IPS DF 6.9 (cell line): Measurements from ENCODE around the gene COL11A1.

Experiments
- DNase-seq: peaks from one replicate; pipeline ENCODE4 v3.0.0-alpha.2; 2013; ENCODE audit warnings: low read depth, low spot score
- H3K27ac ChIP-seq: one replicate; pipeline ENCODE4 v1.5.1; 2013; ENCODE audit warnings: low read length, control low read depth
- H3K27me3 ChIP-seq: 2 replicates; pipeline ENCODE4 v1.6.1; 2013; ENCODE audit warnings: mild to moderate bottlenecking, low read length; ENCODE audit not compliant: control insufficient read depth, insufficient read depth
- H3K36me3 ChIP-seq: 2 replicates; pipeline ENCODE4 v1.6.1; 2013; ENCODE audit warnings: low read length; ENCODE audit not compliant: control insufficient read depth, insufficient read depth
- H3K4me1 ChIP-seq: 2 replicates; pipeline ENCODE4 v1.6.1; 2013; ENCODE audit warnings: low read length; ENCODE audit not compliant: control insufficient read depth, insufficient read depth
- H3K4me3 ChIP-seq: 2 replicates; pipeline ENCODE4 v1.5.1; 2013; ENCODE audit warnings: mild to moderate bottlenecking, low read length
- H3K9me3 ChIP-seq: 2 replicates; pipeline ENCODE4 v1.6.1; 2013; ENCODE audit warnings: low read length, inconsistent platforms; ENCODE audit not compliant: control insufficient read depth, insufficient read depth
- WGBS: extraction: QIAGEN DNeasy Blood & Tissue Kit; methylation state at CpG from one replicate; pipeline ENCODE4 v1.1.7; 2013; ENCODE audit warnings: mixed read lengths, missing lambda C conversion rate; ENCODE audit not compliant: insufficient read length, insufficient coverage; 5-methylcytosine and 5-hydroxymethylcytosine counted together

Gene COL11A1

GRCh38 chr1:103120981-103121380, 12.7 kb upstream of the COL11A1 start:
- no peak for DNase-seq
- no peaks in the 10 kb centered on the region for H3K9me3 ChIP-seq
- no peak overlapping the region for H3K27ac ChIP-seq
- no peaks in the 10 kb centered on the region for H3K4me1 ChIP-seq
- H3K4me3 ChIP-seq = no peak overlapping the region
- H3K36me3 ChIP-seq = no peaks in the 10 kb centered on the region
- no CpG with 5 or more reads among the region's 2 CpGs for WGBS
- no peaks in the 10 kb centered on the region for H3K27me3 ChIP-seq

GRCh38 chr1:103112546-103112945, 4.2 kb upstream of the COL11A1 start:
- no peak for DNase-seq
- Histone ChIP-seq H3K27ac (no peak overlapping the region), H3K4me3 (no peak overlapping the region), H3K4me1 (no peaks in the 10 kb centered on the region), H3K36me3 (no peaks in the 10 kb centered on the region), H3K27me3 (no peaks in the 10 kb centered on the region), H3K9me3 (no peaks in the 10 kb centered on the region)

- H3K4me1 ChIP-seq = no peaks in the 10 kb centered on the region
- no peaks in the 10 kb centered on the region for H3K27me3 ChIP-seq
- WGBS = no CpG with 5 or more reads among the region's 1 CpG
- no peak overlapping the region for H3K27ac ChIP-seq
- no peak overlapping the region for H3K4me3 ChIP-seq
- H3K9me3 ChIP-seq = no peaks in the 10 kb centered on the region
- DNase-seq = no peak
- no peaks in the 10 kb centered on the region for H3K36me3 ChIP-seq
These were observed 3.6 kb upstream of the COL11A1 start for GRCh38 chr1:103111926-103112325.

GRCh38 chr1:103110701-103111100, 2.4 kb upstream of the COL11A1 start:
- H3K36me3 ChIP-seq = no peaks in the 10 kb centered on the region
- H3K9me3 ChIP-seq = no peaks in the 10 kb centered on the region
- no peak overlapping the region for H3K4me3 ChIP-seq
- H3K27me3 ChIP-seq = no peaks in the 10 kb centered on the region
- no peak for DNase-seq
- H3K27ac ChIP-seq = no peak overlapping the region
- H3K4me1 ChIP-seq = no peaks in the 10 kb centered on the region
- no CpG with 5 or more reads among the region's 1 CpG for WGBS

- H3K27ac ChIP-seq = no peak overlapping the region
These were observed 1.1 kb upstream of the COL11A1 start for GRCh38 chr1:103109311-103109920.

GRCh38 chr1:103107741-103108375, 464 bp downstream of the COL11A1 start:
- Histone ChIP-seq H3K9me3 (no peaks in the 10 kb centered on the region), H3K4me3 (peak overlapping the region; percentile 98), H3K27me3 (no peaks in the 10 kb centered on the region), H3K4me1 (no peaks in the 10 kb centered on the region), H3K27ac (no peak overlapping the region), H3K36me3 (no peaks in the 10 kb centered on the region)
- DNase-seq = no peak
- WGBS = no CpG with 5 or more reads among the region's 19 CpGs

More at GRCh38 chr1:103109311-103109920, 1.1 kb upstream of the COL11A1 start:
- no CpG with 5 or more reads among the region's 6 CpGs for WGBS
- H3K27me3 ChIP-seq = no peaks in the 10 kb centered on the region
- H3K4me1 ChIP-seq = no peaks in the 10 kb centered on the region
- H3K9me3 ChIP-seq = no peaks in the 10 kb centered on the region
- no peak overlapping the region for H3K4me3 ChIP-seq
- no peaks in the 10 kb centered on the region for H3K36me3 ChIP-seq
- no peak for DNase-seq

GRCh38 chr1:103106426-103107341, 1.6 kb downstream of the COL11A1 start:
- WGBS = no CpG with 5 or more reads among the region's 23 CpGs
- no peaks in the 10 kb centered on the region for H3K27me3 ChIP-seq
- H3K9me3 ChIP-seq = no peaks in the 10 kb centered on the region
- H3K36me3 ChIP-seq = no peaks in the 10 kb centered on the region
- H3K4me3 ChIP-seq = peak overlapping the region; percentile 98; the same call in 1 of the 2 replicates
- no peaks in the 10 kb centered on the region for H3K4me1 ChIP-seq
- H3K27ac ChIP-seq = no peak overlapping the region
- no peak for DNase-seq

GRCh38 chr1:103101399-103101798, 6.9 kb downstream of the COL11A1 start:
- DNase-seq = no peak
- H3K27ac ChIP-seq = no peak overlapping the region
- H3K4me3 ChIP-seq = no peak overlapping the region
- no peaks in the 10 kb centered on the region for H3K36me3 ChIP-seq
- H3K9me3 ChIP-seq = no peaks in the 10 kb centered on the region
- H3K27me3 ChIP-seq = no peaks in the 10 kb centered on the region
- WGBS = no CpG with 5 or more reads among the region's 1 CpG
- H3K4me1 ChIP-seq = no peaks in the 10 kb centered on the region

GRCh38 chr1:103089221-103089620, 19.1 kb downstream of the COL11A1 start:
- H3K9me3 ChIP-seq = no peaks in the 10 kb centered on the region
- H3K4me3 ChIP-seq = no peak overlapping the region
- WGBS = no CpG with 5 or more reads among the region's 2 CpGs
- no peak for DNase-seq
- no peaks in the 10 kb centered on the region for H3K4me1 ChIP-seq
- H3K27ac ChIP-seq = no peak overlapping the region
- H3K36me3 ChIP-seq = no peaks in the 10 kb centered on the region
- H3K27me3 ChIP-seq = no peaks in the 10 kb centered on the region

- no peak overlapping the region for H3K4me3 ChIP-seq
- no peak for DNase-seq
- no peak overlapping the region for H3K27ac ChIP-seq
- no peaks in the 10 kb centered on the region for H3K9me3 ChIP-seq
- no peaks in the 10 kb centered on the region for H3K4me1 ChIP-seq
- WGBS = no CpG with 5 or more reads among the region's 1 CpG
- no peaks in the 10 kb centered on the region for H3K27me3 ChIP-seq
- no peaks in the 10 kb centered on the region for H3K36me3 ChIP-seq
These were observed 21.1 kb downstream of the COL11A1 start for GRCh38 chr1:103087256-103087655.
